Keratinocyte (primary cell): ENCODE results near the gene FLNB.

Experiments used
- EZH2 ChIP-seq: IDR thresholded peaks from one replicate; pipeline ENCODE4 v1.6.1; 2012; ENCODE audit warnings: inconsistent platforms, mild to moderate bottlenecking, low read length, moderate library complexity
- TF ChIP-seq, protein P1 (sequence below), 3 experiments: IDR thresholded peaks in 1 of 3; conservative IDR thresholded peaks in 1 of 3; optimal IDR thresholded peaks in 1 of 3; 2 replicates in 2 of 3; 3 replicates in 1 of 3; pipeline versions ENCODE3 to v1.5.1; 2011; ENCODE audit warnings: low read length in 3 of 3, mild to moderate bottlenecking in 3 of 3, moderate library complexity in 2 of 3, control low read depth in 1 of 3, inconsistent platforms in 1 of 3; ENCODE audit not compliant: insufficient read depth in 2 of 3; ENCODE audit errors: extremely low read depth in 1 of 3

DNA sequence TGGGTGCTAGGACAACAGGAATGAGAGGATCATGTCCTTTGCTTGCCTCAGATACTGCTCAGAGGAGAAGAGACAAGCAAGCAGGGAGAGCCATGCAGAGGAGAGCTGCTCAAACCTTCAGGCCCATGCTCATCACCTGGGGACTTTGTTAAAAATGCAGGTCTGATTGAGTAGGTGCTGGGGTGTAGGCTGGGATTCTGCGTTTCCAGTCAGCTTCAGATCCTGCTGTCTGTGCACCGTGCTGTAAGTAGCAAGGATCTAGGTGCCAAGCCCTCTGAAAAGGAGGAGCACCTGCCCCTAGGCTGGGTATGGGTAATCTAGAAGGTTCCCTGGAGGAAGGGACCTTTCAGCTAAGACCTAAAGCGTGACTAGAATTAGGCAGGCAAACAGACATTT lies 7.3 kb downstream of the FLNB start:
- TF ChIP-seq, protein P1, sequence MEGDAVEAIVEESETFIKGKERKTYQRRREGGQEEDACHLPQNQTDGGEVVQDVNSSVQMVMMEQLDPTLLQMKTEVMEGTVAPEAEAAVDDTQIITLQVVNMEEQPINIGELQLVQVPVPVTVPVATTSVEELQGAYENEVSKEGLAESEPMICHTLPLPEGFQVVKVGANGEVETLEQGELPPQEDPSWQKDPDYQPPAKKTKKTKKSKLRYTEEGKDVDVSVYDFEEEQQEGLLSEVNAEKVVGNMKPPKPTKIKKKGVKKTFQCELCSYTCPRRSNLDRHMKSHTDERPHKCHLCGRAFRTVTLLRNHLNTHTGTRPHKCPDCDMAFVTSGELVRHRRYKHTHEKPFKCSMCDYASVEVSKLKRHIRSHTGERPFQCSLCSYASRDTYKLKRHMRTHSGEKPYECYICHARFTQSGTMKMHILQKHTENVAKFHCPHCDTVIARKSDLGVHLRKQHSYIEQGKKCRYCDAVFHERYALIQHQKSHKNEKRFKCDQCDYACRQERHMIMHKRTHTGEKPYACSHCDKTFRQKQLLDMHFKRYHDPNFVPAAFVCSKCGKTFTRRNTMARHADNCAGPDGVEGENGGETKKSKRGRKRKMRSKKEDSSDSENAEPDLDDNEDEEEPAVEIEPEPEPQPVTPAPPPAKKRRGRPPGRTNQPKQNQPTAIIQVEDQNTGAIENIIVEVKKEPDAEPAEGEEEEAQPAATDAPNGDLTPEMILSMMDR (optimal IDR thresholded peaks at IDR 0.05 in 1 of 3, IDR thresholded peaks at IDR 0.05 in 1 of 3, conservative IDR thresholded peaks at IDR 0.05 in 1 of 3; ENCODE audit: extremely low read depth in 1 of 3, insufficient read depth in 2 of 3, low read length in 3 of 3) = no peak
- TF ChIP-seq EZH2 = no peak
